Activated CD4-positive, alpha-beta memory T cell treated with anti-CD3 and anti-CD28 coated beads for 36 hours (primary cell): Measurements from ENCODE around the gene PDE4D. TPM values are rescaled to one million over a fixed set of nuclear protein-coding genes. Genes with fewer than 3 reads are reported as not detected.

Source experiments
- CTCF ChIA-PET: fragments of 350-600 bp; sonication (Branson Sonifier 250); formaldehyde crosslinking; loops from one replicate; lab custom pipeline; 2021; ENCODE audit warnings: antibody characterized with exemption, inconsistent platforms; lab: Charles Lee
- POLR2A ChIA-PET: fragments of 350-600 bp; sonication (Branson Sonifier 250); formaldehyde crosslinking; loops from one replicate; lab custom pipeline; 2021; ENCODE audit warnings: antibody characterized with exemption; lab: Charles Lee
- DNase-seq: peaks from one replicate; pipeline ENCODE4 v3.0.0-alpha.2; 2020
- H3K27ac Mint-ChIP-seq: one replicate; pipeline ENCODE4 v1.8.0; 2021; ENCODE audit warnings: mixed read lengths
- H3K27me3 Mint-ChIP-seq: one replicate; pipeline ENCODE4 v1.8.0; 2021; ENCODE audit warnings: mixed read lengths
- H3K36me3 Mint-ChIP-seq: one replicate; pipeline ENCODE4 v1.8.0; 2021; ENCODE audit warnings: mixed read lengths
- H3K4me1 Mint-ChIP-seq: one replicate; pipeline ENCODE4 v1.8.0; 2021; ENCODE audit warnings: low read depth, mixed read lengths
- H3K4me3 Mint-ChIP-seq: one replicate; pipeline ENCODE4 v1.8.0; 2021; ENCODE audit warnings: mild to moderate bottlenecking, mixed read lengths
- H3K9me3 Mint-ChIP-seq: one replicate; pipeline ENCODE4 v1.8.0; 2021; ENCODE audit warnings: mixed read lengths
- intact Hi-C: fragments of 100-400 bp; cut with micrococcal nuclease; formaldehyde crosslinking; loops from one replicate; pipeline ENCODE4 v1.15.1; 2023
- total RNA-seq, 2 experiments: library from RNA; stranded (reverse); gene quantifications; one replicate each; pipeline ENCODE4 v1.2.3, GENCODE V29; 2021

The PDE4D gene
- 10 to 100 TPM; 49.3 to 50.8 TPM for total RNA-seq

GRCh38 chr5:59893429-59894227 is at the start of gene PDE4D:
PDE4D (minus strand) TSS chr5:59893726.
- peaks cover 37% of the 10 kb centered on the region for H3K27me3 Mint-ChIP-seq
- CTCF ChIA-PET = no interaction called here
- H3K9me3 Mint-ChIP-seq = no peaks in the 10 kb centered on the region
- peaks cover 4% of the 10 kb centered on the region for H3K36me3 Mint-ChIP-seq
- peak; percentile 19 for DNase-seq
- POLR2A ChIA-PET = no interaction called here
- no peak within 1 kb of the TSS for H3K4me3 Mint-ChIP-seq
- intact Hi-C loops = no loop called here
- no peak within 1 kb of the TSS for H3K27ac Mint-ChIP-seq
- H3K4me1 Mint-ChIP-seq = no peaks in the 10 kb centered on the region

- no peak overlapping the region for H3K4me3 Mint-ChIP-seq
- no peaks in the 10 kb centered on the region for H3K4me1 Mint-ChIP-seq
- ChIA-PET CTCF (interaction anchor here (0.8 kb wide), 1 partner anchor 501 kb away, joined by 5 read pairs; no protein-coding TSS in a partner anchor), POLR2A (no interaction called here)
- H3K9me3 Mint-ChIP-seq = peaks cover 3% of the 10 kb centered on the region
- H3K27ac Mint-ChIP-seq = no peak overlapping the region
- no peaks in the 10 kb centered on the region for H3K36me3 Mint-ChIP-seq
- H3K27me3 Mint-ChIP-seq = no peaks in the 10 kb centered on the region
- DNase-seq = no peak
- intact Hi-C loops = no loop called here
Observed at GRCh38 chr5:59937633-59938032, 44.1 kb upstream of the PDE4D start.

- ChIA-PET CTCF (no interaction called here), POLR2A (no interaction called here)
- Mint-ChIP-seq H3K9me3 (no peaks in the 10 kb centered on the region), H3K36me3 (no peaks in the 10 kb centered on the region), H3K27ac (no peak overlapping the region), H3K27me3 (no peaks in the 10 kb centered on the region), H3K4me1 (no peaks in the 10 kb centered on the region), H3K4me3 (no peak overlapping the region)
- no peak for DNase-seq
- intact Hi-C loops = no loop called here
Observed at GRCh38 chr5:59923465-59923864, 29.9 kb upstream of the PDE4D start.

- intact Hi-C loops = no loop called here
- H3K27me3 Mint-ChIP-seq = no peaks in the 10 kb centered on the region
- H3K4me1 Mint-ChIP-seq = no peaks in the 10 kb centered on the region
- CTCF ChIA-PET = no interaction called here
- POLR2A ChIA-PET = no interaction called here
- H3K36me3 Mint-ChIP-seq = no peaks in the 10 kb centered on the region
- no peaks in the 10 kb centered on the region for H3K9me3 Mint-ChIP-seq
- DNase-seq = no peak
- H3K4me3 Mint-ChIP-seq = no peak overlapping the region
- no peak overlapping the region for H3K27ac Mint-ChIP-seq
Observed at GRCh38 chr5:59922220-59922619, 28.7 kb upstream of the PDE4D start.

- H3K36me3 Mint-ChIP-seq = no peaks in the 10 kb centered on the region
- no peaks in the 10 kb centered on the region for H3K9me3 Mint-ChIP-seq
- POLR2A ChIA-PET = no interaction called here
- H3K27me3 Mint-ChIP-seq = no peaks in the 10 kb centered on the region
- H3K27ac Mint-ChIP-seq = no peak overlapping the region
- DNase-seq = no peak
- no peak overlapping the region for H3K4me3 Mint-ChIP-seq
- intact Hi-C loops = no loop called here
- CTCF ChIA-PET = no interaction called here
- no peaks in the 10 kb centered on the region for H3K4me1 Mint-ChIP-seq
Observed at GRCh38 chr5:59921816-59922215, 28.3 kb upstream of the PDE4D start.

GRCh38 chr5:59919484-59919883 is 26.0 kb upstream of the PDE4D start:
- no peaks in the 10 kb centered on the region for H3K36me3 Mint-ChIP-seq
- ChIA-PET CTCF (interaction anchor here (1.1 kb wide), 1 partner anchor 8 kb away, joined by 3 read pairs; no protein-coding TSS in a partner anchor), POLR2A (interaction anchor here (0.5 kb wide), 1 partner anchor 1140 kb away, joined by 3 read pairs; no protein-coding TSS in a partner anchor)
- intact Hi-C loops = no loop called here
- no peaks in the 10 kb centered on the region for H3K27me3 Mint-ChIP-seq
- no peaks in the 10 kb centered on the region for H3K9me3 Mint-ChIP-seq
- H3K27ac Mint-ChIP-seq = no peak overlapping the region
- DNase-seq = no peak
- no peaks in the 10 kb centered on the region for H3K4me1 Mint-ChIP-seq
- no peak overlapping the region for H3K4me3 Mint-ChIP-seq

GRCh38 chr5:59917121-59917520 is 23.6 kb upstream of the PDE4D start:
- H3K27me3 Mint-ChIP-seq = no peaks in the 10 kb centered on the region
- no peak overlapping the region for H3K27ac Mint-ChIP-seq
- H3K4me1 Mint-ChIP-seq = no peaks in the 10 kb centered on the region
- intact Hi-C loops = no loop called here
- no peak overlapping the region for H3K4me3 Mint-ChIP-seq
- H3K9me3 Mint-ChIP-seq = no peaks in the 10 kb centered on the region
- no peak for DNase-seq
- POLR2A ChIA-PET = no interaction called here
- H3K36me3 Mint-ChIP-seq = no peaks in the 10 kb centered on the region
- CTCF ChIA-PET = no interaction called here

- intact Hi-C loops = no loop called here
- POLR2A ChIA-PET = no interaction called here
Observed at GRCh38 chr5:59905188-59905587, 11.7 kb upstream of the PDE4D start.

GRCh38 chr5:59897075-59897474 is 3.5 kb upstream of the PDE4D start:
- peaks cover 4% of the 10 kb centered on the region for H3K36me3 Mint-ChIP-seq
- POLR2A ChIA-PET = no interaction called here
- H3K9me3 Mint-ChIP-seq = no peaks in the 10 kb centered on the region
- CTCF ChIA-PET = no interaction called here
- intact Hi-C loops = no loop called here
- DNase-seq = no peak
- no peak overlapping the region for H3K4me3 Mint-ChIP-seq
- peaks cover 31% of the 10 kb centered on the region for H3K27me3 Mint-ChIP-seq
- H3K4me1 Mint-ChIP-seq = no peaks in the 10 kb centered on the region
- H3K27ac Mint-ChIP-seq = no peak overlapping the region

More at GRCh38 chr5:59905188-59905587, 11.7 kb upstream of the PDE4D start:
- Mint-ChIP-seq H3K4me3 (no peak overlapping the region), H3K4me1 (no peaks in the 10 kb centered on the region), H3K9me3 (no peaks in the 10 kb centered on the region), H3K27me3 (no peaks in the 10 kb centered on the region), H3K27ac (no peak overlapping the region), H3K36me3 (no peaks in the 10 kb centered on the region)
- DNase-seq = no peak
- CTCF ChIA-PET = no interaction called here

- ChIA-PET POLR2A (no interaction called here), CTCF (no interaction called here)
- peaks cover 37% of the 10 kb centered on the region for H3K27me3 Mint-ChIP-seq
- DNase-seq = no peak
- H3K27ac Mint-ChIP-seq = no peak overlapping the region
- no peaks in the 10 kb centered on the region for H3K4me1 Mint-ChIP-seq
- no peaks in the 10 kb centered on the region for H3K9me3 Mint-ChIP-seq
- no peak overlapping the region for H3K4me3 Mint-ChIP-seq
- H3K36me3 Mint-ChIP-seq = peaks cover 4% of the 10 kb centered on the region
- intact Hi-C loops = no loop called here
Observed at GRCh38 chr5:59891962-59892643, 1.4 kb downstream of the PDE4D start.

GRCh38 chr5:59887274-59887673 is 6.3 kb downstream of the PDE4D start:
- H3K9me3 Mint-ChIP-seq = no peaks in the 10 kb centered on the region
- ChIA-PET CTCF (no interaction called here), POLR2A (no interaction called here)
- H3K4me3 Mint-ChIP-seq = no peak overlapping the region
- intact Hi-C loops = no loop called here
- H3K4me1 Mint-ChIP-seq = no peaks in the 10 kb centered on the region
- DNase-seq = no peak
- no peaks in the 10 kb centered on the region for H3K36me3 Mint-ChIP-seq
- peaks cover 9% of the 10 kb centered on the region for H3K27me3 Mint-ChIP-seq
- H3K27ac Mint-ChIP-seq = no peak overlapping the region

GRCh38 chr5:59874675-59875074 is 18.9 kb downstream of the PDE4D start:
- ChIA-PET POLR2A (no interaction called here), CTCF (no interaction called here)
- H3K4me1 Mint-ChIP-seq = no peaks in the 10 kb centered on the region
- no peak overlapping the region for H3K27ac Mint-ChIP-seq
- no peaks in the 10 kb centered on the region for H3K36me3 Mint-ChIP-seq
- intact Hi-C loops = no loop called here
- no peaks in the 10 kb centered on the region for H3K9me3 Mint-ChIP-seq
- peaks cover 2% of the 10 kb centered on the region for H3K27me3 Mint-ChIP-seq
- H3K4me3 Mint-ChIP-seq = no peak overlapping the region
- no peak for DNase-seq
